MM.1S (cell line): ENCODE results near the gene SYNCRIP.

Experiments
- CTCF ChIP-seq: fragments of 300-600 bp; sonication (generic); IDR thresholded peaks from 2 replicates; pipeline ENCODE4 v1.5.1; 2016; ENCODE audit warnings: antibody characterized with exemption, low read length, mixed read lengths
- EZH2 ChIP-seq: fragments of 300-600 bp; sonication (generic); optimal IDR thresholded peaks from 2 replicates; pipeline ENCODE3; 2017; ENCODE audit warnings: low read depth, mild to moderate bottlenecking, antibody characterized with exemption, low read length, mixed read lengths
- EZH2phosphoT487 ChIP-seq: fragments of 300-600 bp; sonication (generic); IDR thresholded peaks from 2 replicates; pipeline ENCODE4 v1.6.1; 2018; ENCODE audit warnings: antibody characterized with exemption, low read length

DNA sequence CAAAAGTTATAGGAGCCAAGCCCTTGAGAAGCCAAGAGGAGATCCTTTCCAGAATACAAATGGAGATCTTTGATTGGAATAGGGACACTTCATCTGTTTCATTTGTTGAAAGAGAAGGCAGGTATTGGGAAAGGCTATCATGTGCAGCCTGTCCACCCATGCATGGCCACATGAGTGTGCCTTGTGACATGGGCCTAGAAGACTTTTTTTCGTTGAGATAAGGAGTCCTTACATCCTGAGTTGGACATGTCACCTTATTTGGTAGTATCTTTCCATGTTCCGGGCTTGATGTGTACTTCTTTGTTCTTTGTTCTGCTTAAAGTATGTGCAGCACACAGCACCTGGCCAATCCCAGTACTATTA, 42.1 kb upstream of the SYNCRIP start:
- TF ChIP-seq CTCF (no peak), EZH2 (no peak), EZH2phosphoT487 (no peak)
